HepG2 (cell line): Measurements from ENCODE around the gene NEURL3. TPM values are rescaled to one million over a fixed set of nuclear protein-coding genes. Genes with fewer than 3 reads are reported as not detected.

Experiments
- FOXK2 ChIP-seq: fragments of 450-650 bp; IDR thresholded peaks from 2 replicates; pipeline ENCODE4 v1.6.1; 2016
- HES4 ChIP-seq: sonication (generic); formaldehyde crosslinking; IDR thresholded peaks from 2 replicates; pipeline ENCODE4 v1.9.0; 2021; ENCODE audit warnings: mild to moderate bottlenecking, missing genetic modification reagents, borderline replicate concordance
- MZF1 ChIP-seq: sonication (generic); formaldehyde crosslinking; IDR thresholded peaks from 2 replicates; pipeline ENCODE4 v1.8.1; 2023; ENCODE audit warnings: mild to moderate bottlenecking, missing genetic modification reagents, borderline replicate concordance
- NR2F2 ChIP-seq: IDR thresholded peaks from 2 replicates; pipeline ENCODE4 v1.6.1; 2012; ENCODE audit warnings: low read depth, inconsistent platforms, borderline replicate concordance
- PRPF4 ChIP-seq: fragments of 200-400 bp; formaldehyde crosslinking; IDR thresholded peaks from 2 replicates; pipeline ENCODE4 v1.6.1; 2016; ENCODE audit warnings: low read length, low read depth; ENCODE audit not compliant: poor library complexity, severe bottlenecking
- RNF219 ChIP-seq: sonication (generic); formaldehyde crosslinking; IDR thresholded peaks from 2 replicates; pipeline ENCODE4 v1.5.0; 2020; ENCODE audit warnings: mild to moderate bottlenecking, missing genetic modification reagents
- SKIL ChIP-seq: sonication (generic); formaldehyde crosslinking; IDR thresholded peaks from 2 replicates; pipeline ENCODE4 v1.8.0; 2022; ENCODE audit warnings: missing genetic modification reagents, mild to moderate bottlenecking, moderate library complexity, borderline replicate concordance
- TBX3 ChIP-seq: fragments of 450-650 bp; IDR thresholded peaks from 2 replicates; pipeline ENCODE4 v1.6.1; 2017; ENCODE audit warnings: antibody characterized with exemption, mild to moderate bottlenecking, inconsistent platforms, borderline replicate concordance
- ZMYM4 ChIP-seq: sonication (generic); formaldehyde crosslinking; IDR thresholded peaks from 2 replicates; pipeline ENCODE4 v1.8.1; 2023; ENCODE audit warnings: mild to moderate bottlenecking, missing genetic modification reagents
- ZNF256 ChIP-seq: sonication (generic); formaldehyde crosslinking; conservative IDR thresholded peaks from 2 replicates; pipeline ENCODE4 v1.4.0; 2020; ENCODE audit warnings: missing genetic modification reagents
- ZNF558 ChIP-seq: sonication (generic); formaldehyde crosslinking; IDR thresholded peaks from 2 replicates; pipeline ENCODE4 v1.9.0; 2022; ENCODE audit warnings: mild to moderate bottlenecking, missing genetic modification reagents, borderline replicate concordance
- ZNF589 ChIP-seq: sonication (generic); formaldehyde crosslinking; conservative IDR thresholded peaks from 2 replicates; pipeline ENCODE4 v1.8.0; 2022; ENCODE audit warnings: mild to moderate bottlenecking, moderate library complexity, missing genetic modification reagents
- polyA plus RNA-seq, 8 experiments: library from polyadenylated mRNA; depleted of rRNA in 3 of 8; stranded (reverse) in 7 of 8; unstranded in 1 of 8; fragments of >200 nt; fragmentation: Illumina TruSeq in 4 of 8; extraction: Trizol in 4 of 8; gene quantifications; 2 replicates each; pipeline versions ENCODE4 v1.2.1 to v1.2.3, GENCODE V29; 2011 to 2016; ENCODE audit warnings: low read depth in 4 of 8, missing spikeins in 1 of 8, mixed read lengths in 1 of 8; ENCODE audit not compliant: insufficient read depth in 1 of 8
- total RNA-seq, 5 experiments: library from RNA; depleted of rRNA; stranded (reverse); fragments of >200 nt; fragmentation: Illumina TruSeq; extraction: Trizol; gene quantifications; 2 replicates each; pipeline ENCODE4 v1.2.3, GENCODE V29; 2016; ENCODE audit warnings: low read depth in 1 of 5
- TF ChIP-seq, protein P1 (sequence below): sonication (generic); formaldehyde crosslinking; conservative IDR thresholded peaks from 2 replicates; pipeline ENCODE4 v1.4.0; 2020; ENCODE audit warnings: missing genetic modification reagents
- TF ChIP-seq, protein P2 (sequence below): sonication (generic); formaldehyde crosslinking; IDR thresholded peaks from 2 replicates; pipeline ENCODE4 v1.5.0; 2020; ENCODE audit warnings: mild to moderate bottlenecking, missing genetic modification reagents, moderate library complexity
- TF ChIP-seq, protein P3 (sequence below): sonication (generic); formaldehyde crosslinking; IDR thresholded peaks from 2 replicates; pipeline ENCODE4 v1.4.0; 2020; ENCODE audit warnings: missing genetic modification reagents, mild to moderate bottlenecking, borderline replicate concordance

The NEURL3 gene
- total and polyA plus RNA-seq, 2 of the 13 experiments (the other 11 are each of a cell fraction or from before 2014, with no cell fraction given) = 0.16 to 1.2 TPM

DNA sequence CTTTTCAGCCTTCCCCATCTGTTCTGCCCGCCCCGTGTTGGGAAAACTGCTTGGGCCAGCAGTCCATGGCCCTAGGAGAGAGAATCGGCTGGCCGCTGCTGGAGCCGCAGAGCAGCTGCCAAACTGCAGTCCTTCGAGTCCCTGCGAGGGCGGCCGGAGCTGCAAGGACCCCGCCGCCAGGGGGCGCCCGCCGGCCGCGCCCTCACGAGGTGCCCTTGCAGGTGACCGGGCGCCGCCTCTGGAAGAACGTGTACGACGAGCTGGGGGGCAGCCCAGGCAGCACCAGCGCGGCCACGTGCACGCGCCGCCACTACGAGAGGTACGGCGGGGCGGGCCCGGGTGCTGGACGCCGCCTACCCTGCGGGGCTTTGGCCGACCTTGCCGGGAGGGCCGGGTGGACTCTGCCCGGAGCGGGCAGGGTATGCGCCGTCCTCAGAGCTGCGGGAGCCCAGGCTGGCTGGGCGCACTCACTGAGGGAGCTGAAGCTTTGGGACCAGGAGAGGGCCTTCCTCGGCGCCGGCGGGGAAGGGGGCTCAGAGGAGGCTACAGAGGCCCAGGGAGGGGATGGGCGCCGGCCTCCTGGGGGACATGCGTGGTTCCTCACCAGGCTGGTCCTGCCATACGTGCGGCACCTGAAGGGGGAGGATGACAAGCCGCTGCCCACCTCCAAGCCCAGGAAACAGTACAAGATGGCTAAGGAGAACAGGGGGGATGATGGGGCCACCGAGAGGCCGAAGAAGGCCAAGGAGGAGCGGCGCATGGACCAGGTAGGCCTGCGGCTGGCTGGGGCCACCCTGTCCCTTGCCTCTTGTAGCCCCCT, 45.0 kb upstream of the NEURL3 start (continued):
- TF ChIP-seq, protein P1, sequence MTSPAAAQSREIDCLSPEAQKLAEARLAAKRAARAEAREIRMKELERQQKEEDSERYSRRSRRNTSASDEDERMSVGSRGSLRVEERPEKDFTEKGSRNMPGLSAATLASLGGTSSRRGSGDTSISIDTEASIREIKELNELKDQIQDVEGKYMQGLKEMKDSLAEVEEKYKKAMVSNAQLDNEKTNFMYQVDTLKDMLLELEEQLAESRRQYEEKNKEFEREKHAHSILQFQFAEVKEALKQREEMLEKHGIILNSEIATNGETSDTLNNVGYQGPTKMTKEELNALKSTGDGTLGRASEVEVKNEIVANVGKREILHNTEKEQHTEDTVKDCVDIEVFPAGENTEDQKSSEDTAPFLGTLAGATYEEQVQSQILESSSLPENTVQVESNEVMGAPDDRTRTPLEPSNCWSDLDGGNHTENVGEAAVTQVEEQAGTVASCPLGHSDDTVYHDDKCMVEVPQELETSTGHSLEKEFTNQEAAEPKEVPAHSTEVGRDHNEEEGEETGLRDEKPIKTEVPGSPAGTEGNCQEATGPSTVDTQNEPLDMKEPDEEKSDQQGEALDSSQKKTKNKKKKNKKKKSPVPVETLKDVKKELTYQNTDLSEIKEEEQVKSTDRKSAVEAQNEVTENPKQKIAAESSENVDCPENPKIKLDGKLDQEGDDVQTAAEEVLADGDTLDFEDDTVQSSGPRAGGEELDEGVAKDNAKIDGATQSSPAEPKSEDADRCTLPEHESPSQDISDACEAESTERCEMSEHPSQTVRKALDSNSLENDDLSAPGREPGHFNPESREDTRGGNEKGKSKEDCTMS (CRISPR knock-in tag) = no peak
- TF ChIP-seq, protein P2, sequence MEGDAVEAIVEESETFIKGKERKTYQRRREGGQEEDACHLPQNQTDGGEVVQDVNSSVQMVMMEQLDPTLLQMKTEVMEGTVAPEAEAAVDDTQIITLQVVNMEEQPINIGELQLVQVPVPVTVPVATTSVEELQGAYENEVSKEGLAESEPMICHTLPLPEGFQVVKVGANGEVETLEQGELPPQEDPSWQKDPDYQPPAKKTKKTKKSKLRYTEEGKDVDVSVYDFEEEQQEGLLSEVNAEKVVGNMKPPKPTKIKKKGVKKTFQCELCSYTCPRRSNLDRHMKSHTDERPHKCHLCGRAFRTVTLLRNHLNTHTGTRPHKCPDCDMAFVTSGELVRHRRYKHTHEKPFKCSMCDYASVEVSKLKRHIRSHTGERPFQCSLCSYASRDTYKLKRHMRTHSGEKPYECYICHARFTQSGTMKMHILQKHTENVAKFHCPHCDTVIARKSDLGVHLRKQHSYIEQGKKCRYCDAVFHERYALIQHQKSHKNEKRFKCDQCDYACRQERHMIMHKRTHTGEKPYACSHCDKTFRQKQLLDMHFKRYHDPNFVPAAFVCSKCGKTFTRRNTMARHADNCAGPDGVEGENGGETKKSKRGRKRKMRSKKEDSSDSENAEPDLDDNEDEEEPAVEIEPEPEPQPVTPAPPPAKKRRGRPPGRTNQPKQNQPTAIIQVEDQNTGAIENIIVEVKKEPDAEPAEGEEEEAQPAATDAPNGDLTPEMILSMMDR (CRISPR knock-in tag) = peak; percentile 97
- TF ChIP-seq HES4 (CRISPR knock-in tag) = peak; percentile 60; the same call in 1 of the 2 replicates
- no peak; the same call in 1 of the 2 replicates for TF ChIP-seq MZF1
- TF ChIP-seq ZMYM4 = peak; percentile 89
- TF ChIP-seq FOXK2 = no peak
- no peak; the same call in 1 of the 2 replicates for TF ChIP-seq ZNF256 (CRISPR knock-in tag)
- no peak for TF ChIP-seq RNF219 (CRISPR knock-in tag)
- peak; percentile 84 for TF ChIP-seq SKIL (CRISPR knock-in tag)
- TF ChIP-seq, protein P3, sequence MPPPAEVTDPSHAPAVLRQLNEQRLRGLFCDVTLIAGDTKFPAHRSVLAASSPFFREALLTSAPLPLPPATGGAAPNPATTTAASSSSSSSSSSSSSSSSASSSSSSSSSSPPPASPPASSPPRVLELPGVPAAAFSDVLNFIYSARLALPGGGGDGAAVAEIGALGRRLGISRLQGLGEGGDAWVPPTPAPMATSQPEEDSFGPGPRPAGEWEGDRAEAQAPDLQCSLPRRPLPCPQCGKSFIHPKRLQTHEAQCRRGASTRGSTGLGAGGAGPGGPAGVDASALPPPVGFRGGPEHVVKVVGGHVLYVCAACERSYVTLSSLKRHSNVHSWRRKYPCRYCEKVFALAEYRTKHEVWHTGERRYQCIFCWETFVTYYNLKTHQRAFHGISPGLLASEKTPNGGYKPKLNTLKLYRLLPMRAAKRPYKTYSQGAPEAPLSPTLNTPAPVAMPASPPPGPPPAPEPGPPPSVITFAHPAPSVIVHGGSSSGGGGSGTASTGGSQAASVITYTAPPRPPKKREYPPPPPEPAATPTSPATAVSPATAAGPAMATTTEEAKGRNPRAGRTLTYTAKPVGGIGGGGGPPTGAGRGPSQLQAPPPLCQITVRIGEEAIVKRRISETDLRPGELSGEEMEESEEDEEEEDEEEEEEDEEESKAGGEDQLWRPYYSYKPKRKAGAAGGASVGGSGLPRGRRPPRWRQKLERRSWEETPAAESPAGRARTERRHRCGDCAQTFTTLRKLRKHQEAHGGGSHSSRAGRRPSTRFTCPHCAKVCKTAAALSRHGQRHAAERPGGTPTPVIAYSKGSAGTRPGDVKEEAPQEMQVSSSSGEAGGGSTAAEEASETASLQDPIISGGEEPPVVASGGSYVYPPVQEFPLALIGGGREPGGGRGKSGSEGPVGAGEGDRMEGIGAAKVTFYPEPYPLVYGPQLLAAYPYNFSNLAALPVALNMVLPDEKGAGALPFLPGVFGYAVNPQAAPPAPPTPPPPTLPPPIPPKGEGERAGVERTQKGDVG (CRISPR knock-in tag) = peak; percentile 73; the same call in 1 of the 2 replicates
- no peak for TF ChIP-seq PRPF4
- TF ChIP-seq NR2F2 = no peak; the same call in 1 of the 2 replicates
- TF ChIP-seq ZNF558 = no peak; the same call in 1 of the 2 replicates
- peak; percentile 61; the same call in 1 of the 2 replicates for TF ChIP-seq TBX3
- peak; percentile 96 for TF ChIP-seq ZNF589 (CRISPR knock-in tag)
